Fibroblast of skin of left quadriceps (primary cell): ENCODE results near the gene AATF.

Experiments
- DNase-seq, 2 experiments: peaks; one replicate each; pipeline ENCODE4 v3.0.0-alpha.2; 2013; ENCODE audit warnings: low read depth in 2 of 2

Gene AATF

GRCh38 chr17:36948717-36949460 lies at the start of gene AATF:
TSS of gene AATF (plus strand) at chr17:36948954. CDS start at chr17:36949126, 172 bp downstream.
- peak; percentile 90 to 91 for DNase-seq

- no peak for DNase-seq
Measured at GRCh38 chr17:36899250-36900159, 49.2 kb upstream of the AATF start.

GRCh38 chr17:36900160-36900512 lies 48.6 kb upstream of the AATF start:
- DNase-seq = no peak

- no peak for DNase-seq
Measured at GRCh38 chr17:36901506-36901905, 47.2 kb upstream of the AATF start.

GRCh38 chr17:36907407-36907806 lies 41.3 kb upstream of the AATF start:
- DNase-seq = no peak

- DNase-seq = no peak
Measured at GRCh38 chr17:36910513-36910912, 38.2 kb upstream of the AATF start.

GRCh38 chr17:36911001-36911400 lies 37.8 kb upstream of the AATF start:
- DNase-seq = no peak

GRCh38 chr17:36913132-36913531 lies 35.6 kb upstream of the AATF start:
- DNase-seq = no peak

GRCh38 chr17:36918211-36918691 lies 30.5 kb upstream of the AATF start:
- DNase-seq = no peak

- DNase-seq = no peak
Measured at GRCh38 chr17:36919407-36919968, 29.3 kb upstream of the AATF start.

GRCh38 chr17:36920032-36921005 lies 28.4 kb upstream of the AATF start:
- DNase-seq = no peak

GRCh38 chr17:36921095-36921851 lies 27.5 kb upstream of the AATF start:
- DNase-seq = no peak

- no peak for DNase-seq
Measured at GRCh38 chr17:36922175-36922574, 26.6 kb upstream of the AATF start.

GRCh38 chr17:36923814-36924221 lies 24.9 kb upstream of the AATF start:
- DNase-seq = no peak

GRCh38 chr17:36926226-36926625 lies 22.5 kb upstream of the AATF start:
- no peak for DNase-seq

- no peak for DNase-seq
Measured at GRCh38 chr17:36926701-36927100, 22.1 kb upstream of the AATF start.

- DNase-seq = no peak
Measured at GRCh38 chr17:36928471-36929345, 20.0 kb upstream of the AATF start.

- no peak for DNase-seq
Measured at GRCh38 chr17:36929851-36930582, 18.7 kb upstream of the AATF start.

- no peak for DNase-seq
Measured at GRCh38 chr17:36930583-36930900, 18.2 kb upstream of the AATF start.
